ENCODE measurements around the gene SHD. TPM values are rescaled to one million over a fixed set of nuclear protein-coding genes. Genes with fewer than 3 reads are reported as not detected.

SHD gene
- total and polyA plus RNA-seq, 12 donors: 0.03 to 0.37 (median 0.24) TPM; not detected in 8

DNA sequence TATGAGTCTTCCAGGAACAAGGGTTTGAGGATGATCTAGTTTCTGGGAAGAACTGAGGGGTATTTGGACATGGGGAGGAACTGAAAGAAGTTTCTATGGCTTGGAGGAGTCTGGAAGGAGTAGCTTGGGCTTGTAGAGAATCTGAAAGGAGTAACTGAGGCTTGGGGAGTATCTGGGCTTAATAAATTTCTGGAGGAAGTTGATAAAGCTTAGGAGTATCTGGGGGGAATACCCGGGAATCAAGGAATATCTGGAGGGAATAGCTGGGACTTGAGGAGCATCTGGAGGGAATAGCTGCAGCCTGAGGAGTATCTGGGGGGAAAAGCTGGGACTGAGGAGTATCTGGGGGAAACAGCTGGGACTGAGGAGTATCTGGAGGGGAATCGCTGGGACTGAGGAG lies 41.4 kb downstream of the SHD start:
- 95 to 98% methylated on average over 2 of the region's 2 CpGs for WGBS, 2 donors
- TF ChIP-seq, protein P1, sequence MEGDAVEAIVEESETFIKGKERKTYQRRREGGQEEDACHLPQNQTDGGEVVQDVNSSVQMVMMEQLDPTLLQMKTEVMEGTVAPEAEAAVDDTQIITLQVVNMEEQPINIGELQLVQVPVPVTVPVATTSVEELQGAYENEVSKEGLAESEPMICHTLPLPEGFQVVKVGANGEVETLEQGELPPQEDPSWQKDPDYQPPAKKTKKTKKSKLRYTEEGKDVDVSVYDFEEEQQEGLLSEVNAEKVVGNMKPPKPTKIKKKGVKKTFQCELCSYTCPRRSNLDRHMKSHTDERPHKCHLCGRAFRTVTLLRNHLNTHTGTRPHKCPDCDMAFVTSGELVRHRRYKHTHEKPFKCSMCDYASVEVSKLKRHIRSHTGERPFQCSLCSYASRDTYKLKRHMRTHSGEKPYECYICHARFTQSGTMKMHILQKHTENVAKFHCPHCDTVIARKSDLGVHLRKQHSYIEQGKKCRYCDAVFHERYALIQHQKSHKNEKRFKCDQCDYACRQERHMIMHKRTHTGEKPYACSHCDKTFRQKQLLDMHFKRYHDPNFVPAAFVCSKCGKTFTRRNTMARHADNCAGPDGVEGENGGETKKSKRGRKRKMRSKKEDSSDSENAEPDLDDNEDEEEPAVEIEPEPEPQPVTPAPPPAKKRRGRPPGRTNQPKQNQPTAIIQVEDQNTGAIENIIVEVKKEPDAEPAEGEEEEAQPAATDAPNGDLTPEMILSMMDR (IDR thresholded peaks at IDR 0.05): no peak

GRCh38 chr19:4322942-4323665 lies 44.0 kb downstream of the SHD start:
- DNase-seq: no peak
- 80 to 82% methylated on average over 37 of the region's 37 CpGs for WGBS, 2 donors
- intact Hi-C loops (cut with DNase I): loop anchor here in 1 of 10 donors (10.0 kb wide), 1 partner anchor 48 kb away; the partner anchor contains the start of gene SHD

More for the DNA sequence above, 41.4 kb downstream of the SHD start:
- DNase-seq (no peak), ATAC-seq (no peak)
- Histone ChIP-seq H3K9me3 (peaks cover 0 to 17% (median 0%) of the 10 kb centered on the region in 11 donors), H3K36me3 (no peaks in the 10 kb centered on the region), H3K4me1 (no peaks in the 10 kb centered on the region), H3K27ac (no peak overlapping the region), H3K4me3 (no peak overlapping the region), H3K27me3 (peaks cover 0 to 21% (median 0%) of the 10 kb centered on the region in 7 donors)
- intact Hi-C loops (cut with DNase I): loop anchor here in 1 of 10 donors (10.0 kb wide), 1 partner anchor 46 kb away; the partner anchor contains the start of gene SHD

GRCh38 chr19:4323692-4324091 lies 44.6 kb downstream of the SHD start:
- Histone ChIP-seq H3K36me3 (no peaks in the 10 kb centered on the region), H3K4me1 (peaks cover 0 to 18% (median 16%) of the 10 kb centered on the region in 9 donors), H3K27me3 (peaks cover 0 to 16% (median 0%) of the 10 kb centered on the region in 7 donors), H3K4me3 (no peak overlapping the region), H3K27ac (no peak overlapping the region), H3K9me3 (peaks cover 0 to 17% (median 0%) of the 10 kb centered on the region in 11 donors)
- DNase-seq: no peak
- ATAC-seq: no peak
- 89 to 96% methylated on average over 9 of the region's 9 CpGs for WGBS, 2 donors
- intact Hi-C loops (cut with DNase I): loop anchor here in 1 of 10 donors (10.0 kb wide), 1 partner anchor 49 kb away; the partner anchor contains the start of gene SHD
- TF ChIP-seq, protein P1 (IDR thresholded peaks at IDR 0.05): no peak

More at GRCh38 chr19:4322942-4323665, 44.0 kb downstream of the SHD start:
- peaks cover 0 to 15% (median 14%) of the 10 kb centered on the region in 9 donors for H3K4me1 ChIP-seq
- ATAC-seq: no peak
- peaks cover 0 to 17% (median 0%) of the 10 kb centered on the region in 11 donors for H3K9me3 ChIP-seq
- H3K4me3 ChIP-seq: no peak overlapping the region
- H3K36me3 ChIP-seq: no peaks in the 10 kb centered on the region
- TF ChIP-seq, protein P1 (IDR thresholded peaks at IDR 0.05): no peak
- H3K27ac ChIP-seq: no peak overlapping the region
- peaks cover 0 to 16% (median 0%) of the 10 kb centered on the region in 7 donors for H3K27me3 ChIP-seq

GRCh38 chr19:4324228-4324627 lies 45.2 kb downstream of the SHD start:
- H3K27ac ChIP-seq: no peak overlapping the region
- no peak for DNase-seq
- H3K4me1 ChIP-seq: peaks cover 0 to 23% (median 21%) of the 10 kb centered on the region in 9 donors
- ATAC-seq: no peak
- intact Hi-C loops (cut with DNase I): loop anchor here in 1 of 10 donors (10.0 kb wide), 1 partner anchor 49 kb away; the partner anchor contains the start of gene SHD
- TF ChIP-seq, protein P1 (IDR thresholded peaks at IDR 0.05): no peak
- H3K9me3 ChIP-seq: peaks cover 0 to 15% (median 0%) of the 10 kb centered on the region in 11 donors
- WGBS, 2 donors: 87 to 91% methylated on average over 12 of the region's 12 CpGs
- no peaks in the 10 kb centered on the region for H3K36me3 ChIP-seq
- no peak overlapping the region for H3K4me3 ChIP-seq
- H3K27me3 ChIP-seq: peaks cover 0 to 16% (median 0%) of the 10 kb centered on the region in 7 donors
